D341Med (cell line): ENCODE measurements around the gene P2RY2.
A peak's percentile ranks its signal among the peaks of the same experiment; 100 is the strongest.

Experiments used
- DNase-seq: peaks from one replicate; pipeline ENCODE4 v3.0.0; 2012; ENCODE audit warnings: low spot score

P2RY2 gene

DNA sequence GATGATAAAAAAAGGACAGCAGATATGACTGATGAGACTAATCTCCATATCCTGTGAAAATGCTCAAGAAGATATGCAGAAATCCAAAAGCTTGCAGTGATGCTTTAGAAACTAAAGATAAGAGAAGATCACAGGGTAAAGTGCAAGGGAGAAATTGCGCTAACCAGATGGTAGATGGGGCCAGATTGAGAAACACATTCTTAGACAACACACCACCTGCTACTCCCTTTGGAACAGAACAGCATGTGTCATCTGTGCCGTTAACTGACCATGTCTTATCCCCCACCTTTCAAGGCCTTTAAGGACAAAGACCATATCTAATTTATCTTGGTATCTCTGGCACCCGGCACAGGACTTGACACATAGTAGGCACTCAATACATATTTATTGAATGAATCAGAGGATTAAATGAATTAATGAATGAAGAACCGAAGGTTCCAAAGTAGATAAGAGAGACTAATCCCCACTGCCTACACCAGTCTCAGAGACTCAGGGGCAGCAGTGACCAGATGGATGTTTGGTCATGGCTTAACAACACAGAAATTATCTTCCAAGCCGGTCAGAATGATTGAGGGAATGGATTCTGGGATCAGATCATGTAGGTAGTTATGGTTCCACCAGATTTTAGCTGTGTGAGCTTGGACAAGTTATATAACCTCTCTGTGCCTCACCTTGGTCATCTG is 12.3 kb upstream of the P2RY2 start:
- no peak for DNase-seq

GRCh38 chr11:73206801-73207200 is 11.3 kb upstream of the P2RY2 start:
- no peak for DNase-seq

GRCh38 chr11:73209892-73210291 is 8.2 kb upstream of the P2RY2 start:
- no peak for DNase-seq

- DNase-seq: no peak
Observed at GRCh38 chr11:73210916-73211667, 7.0 kb upstream of the P2RY2 start.

DNA sequence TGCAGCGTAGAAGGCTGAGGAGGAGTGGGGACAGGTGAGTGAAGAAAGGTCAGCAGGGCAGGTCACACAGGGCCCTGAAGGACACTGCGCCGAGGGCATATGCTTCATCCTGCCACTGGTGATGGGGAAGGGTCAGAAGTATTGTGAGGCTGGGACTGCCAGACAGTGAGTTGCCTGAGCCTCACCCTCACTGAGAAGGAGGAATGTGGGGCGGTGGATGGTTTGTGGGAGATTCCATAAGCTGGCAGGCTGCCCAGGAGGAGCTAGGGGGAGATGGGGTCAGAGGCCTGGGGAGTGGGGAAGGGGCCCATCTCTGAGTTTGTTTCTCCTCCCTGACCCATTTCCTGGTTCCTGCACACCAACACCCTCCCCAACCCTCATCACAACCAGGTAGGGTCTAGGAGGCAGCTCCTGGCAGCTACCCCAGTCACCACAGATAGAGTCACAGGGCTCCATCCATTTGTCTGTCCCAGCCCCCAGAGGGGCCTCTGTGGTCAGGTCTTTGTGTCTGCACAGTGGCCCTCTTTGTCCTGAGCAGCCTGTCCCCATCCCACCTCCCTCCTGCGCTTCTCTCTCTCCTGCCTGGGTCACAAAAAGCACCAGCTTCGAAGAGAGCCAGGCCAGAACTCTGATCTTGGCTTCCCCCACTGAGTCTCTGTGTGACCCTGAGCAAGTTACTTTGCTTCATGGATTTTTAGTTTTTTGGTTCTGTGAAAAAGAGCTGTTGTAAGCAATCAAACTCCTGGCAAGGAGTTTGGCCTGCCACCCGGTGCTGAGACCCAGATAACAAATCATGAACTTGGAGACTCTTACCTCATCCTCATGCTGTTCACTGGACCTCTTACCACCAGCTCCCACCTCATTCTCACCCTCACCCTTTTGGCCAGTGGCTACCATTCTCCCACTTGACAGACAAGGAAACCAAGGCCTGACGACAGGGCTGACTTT is 4.6 kb upstream of the P2RY2 start:
- no peak for DNase-seq

DNA sequence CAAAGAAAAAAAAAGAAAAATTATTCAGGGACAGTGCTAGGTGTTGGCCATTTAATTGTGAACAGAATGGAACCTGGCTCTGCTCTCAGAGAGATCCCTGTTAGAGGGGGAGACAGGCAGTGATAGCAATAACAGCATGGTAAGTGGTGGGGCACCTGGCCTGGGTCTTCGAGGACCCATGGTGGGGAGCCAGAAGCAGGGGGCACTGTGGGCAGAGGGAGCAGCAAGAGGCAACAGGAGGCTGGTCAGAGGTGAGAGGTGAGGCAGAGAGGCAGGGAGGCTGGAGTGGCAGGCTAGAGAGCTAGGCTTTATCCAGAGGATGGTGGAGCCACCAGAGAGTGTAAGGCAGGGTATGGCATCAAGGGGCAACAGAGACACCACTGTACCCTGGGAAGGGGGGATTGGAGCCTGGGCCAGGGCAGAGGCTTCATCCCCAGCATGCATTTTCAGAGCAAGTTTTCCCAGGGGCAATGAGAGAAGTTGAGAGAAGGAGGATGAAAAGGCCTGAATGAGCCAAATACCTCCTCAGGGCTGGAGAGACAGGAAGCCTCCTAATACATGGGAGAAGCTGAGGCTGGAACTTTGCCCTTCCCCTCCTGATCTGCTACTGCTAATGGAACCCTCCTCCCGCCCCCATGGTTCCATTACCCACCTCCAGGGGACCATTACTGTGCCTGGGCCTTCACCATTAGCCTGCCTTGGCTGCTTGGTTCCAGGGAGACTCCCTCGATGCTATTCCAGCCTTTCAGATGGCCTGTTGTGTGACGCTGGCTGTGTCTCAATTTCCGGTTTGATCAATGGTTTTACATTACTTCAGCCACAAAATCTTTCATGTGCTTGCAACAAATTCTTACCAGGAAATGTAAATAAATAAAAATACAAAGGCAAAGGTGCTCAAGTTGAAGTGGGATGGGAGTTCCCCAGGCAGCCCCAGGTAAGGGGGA is 2.6 kb upstream of the P2RY2 start:
- DNase-seq: no peak

- no peak for DNase-seq
Observed at GRCh38 chr11:73216465-73216864, 1.6 kb upstream of the P2RY2 start.

DNA sequence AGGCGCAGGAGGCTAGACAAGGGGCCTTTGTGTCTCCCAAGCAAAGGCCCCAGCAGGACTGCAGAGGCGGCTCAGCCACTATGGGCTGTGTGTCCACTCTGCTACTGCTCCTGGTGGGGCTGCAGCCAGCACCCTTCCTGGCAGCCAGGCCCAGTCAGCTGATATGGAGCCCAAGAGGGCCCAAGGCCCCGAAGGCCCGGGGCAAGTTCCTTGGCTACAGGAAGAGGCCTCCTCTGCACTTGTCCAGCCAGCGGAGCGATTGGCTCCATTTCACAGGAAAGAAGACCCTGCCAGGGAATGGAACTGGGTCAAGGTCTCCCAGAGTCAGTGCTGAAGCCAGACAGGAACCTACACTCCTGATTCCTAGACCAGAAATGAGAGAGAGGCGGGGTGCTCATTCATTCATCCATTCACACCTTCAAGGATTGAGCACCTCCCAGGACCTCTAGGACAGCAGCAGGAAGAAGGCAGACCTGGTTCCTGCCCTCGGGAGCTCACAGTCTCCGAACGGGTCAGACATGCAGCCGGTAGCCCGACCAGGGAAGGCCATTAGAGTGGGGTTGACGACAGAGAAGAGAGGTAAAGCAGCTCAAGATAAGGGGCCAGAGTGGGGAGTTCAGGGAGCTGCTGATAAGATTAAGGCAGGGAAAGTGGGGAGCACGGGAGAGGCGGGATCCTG is 811 bp upstream of the P2RY2 start:
- DNase-seq: no peak

GRCh38 chr11:73217810-73218105 is 323 bp upstream of the P2RY2 start:
- DNase-seq: no peak

- no peak for DNase-seq
Observed at GRCh38 chr11:73218830-73219215, 742 bp downstream of the P2RY2 start.

GRCh38 chr11:73219396-73220285 is 1.6 kb downstream of the P2RY2 start:
- no peak for DNase-seq

DNA sequence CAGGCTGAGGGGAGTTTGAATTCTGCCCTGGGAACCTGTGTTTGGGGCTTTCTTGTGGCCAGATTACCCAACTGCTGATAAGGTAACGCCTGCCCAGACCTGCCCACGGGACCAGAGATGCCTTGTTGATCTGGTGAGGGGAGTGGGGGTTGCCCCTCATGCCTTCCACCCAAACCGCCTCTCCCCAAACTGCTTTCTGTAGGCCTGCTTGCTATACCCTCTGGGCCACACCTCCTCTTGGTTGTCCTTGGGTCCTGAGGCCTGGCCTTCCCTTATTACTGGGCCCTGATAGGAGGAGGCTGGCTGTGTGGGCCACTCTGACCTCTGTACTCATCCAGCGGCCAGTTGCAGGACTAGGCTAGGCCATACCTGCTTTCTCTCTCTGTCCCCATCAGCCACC is 3.4 kb downstream of the P2RY2 start:
- no peak for DNase-seq

GRCh38 chr11:73221996-73222395 is 3.9 kb downstream of the P2RY2 start:
- DNase-seq: no peak

GRCh38 chr11:73223998-73224730 is 6.1 kb downstream of the P2RY2 start:
- no peak for DNase-seq

DNA sequence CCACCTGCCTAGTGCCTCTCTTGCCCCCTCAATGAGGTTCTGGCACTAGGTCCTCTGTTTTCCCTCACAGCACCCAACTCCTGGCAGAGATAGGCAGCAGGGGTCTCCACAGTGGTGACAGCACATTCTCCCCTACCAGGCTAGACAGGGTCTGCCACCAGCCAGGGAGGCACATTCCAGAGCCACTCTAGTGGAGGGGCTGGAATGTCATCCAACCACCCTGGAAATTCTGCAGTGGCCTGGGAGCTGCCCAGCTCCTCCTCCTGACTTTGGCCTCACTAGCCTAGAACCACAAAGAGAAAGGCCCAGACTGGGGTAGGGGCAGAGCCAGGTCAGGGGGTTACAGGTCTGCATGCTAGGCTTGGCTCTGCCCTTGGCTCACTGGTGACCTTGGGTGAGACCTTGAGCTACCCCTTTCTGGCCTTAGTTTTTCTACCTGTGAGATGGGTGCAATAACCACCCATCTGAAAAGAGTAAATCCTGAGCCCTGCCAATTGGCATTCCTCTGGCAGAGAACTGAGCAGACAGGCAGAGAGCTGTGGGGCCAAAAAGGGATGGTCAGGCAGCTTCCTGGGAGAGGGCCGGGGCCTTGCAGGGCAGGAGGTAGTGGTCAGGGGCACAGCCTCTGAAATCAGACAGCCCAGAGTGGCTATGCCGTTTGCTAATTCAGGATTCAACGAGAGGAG is 7.1 kb downstream of the P2RY2 start:
- DNase-seq: no peak

DNA sequence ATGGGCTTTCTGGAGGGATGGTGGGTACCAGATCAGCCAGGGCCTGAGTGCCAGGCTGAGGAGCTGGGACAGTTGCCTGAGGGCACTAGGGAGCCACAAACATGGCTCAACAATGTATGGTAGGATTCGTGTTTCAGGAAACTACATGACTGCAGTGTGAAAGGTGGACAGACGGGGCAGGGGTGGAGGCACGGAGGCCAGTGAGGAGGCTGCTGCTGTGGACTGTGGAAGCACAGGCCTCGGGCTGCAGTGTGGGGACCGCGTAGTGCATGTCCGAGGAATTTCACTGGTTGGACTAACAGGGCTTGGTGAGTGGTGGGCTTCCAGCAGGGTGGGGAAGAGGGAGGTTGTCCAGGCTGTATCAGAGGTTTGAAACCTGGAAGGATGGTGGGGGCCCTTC is 7.8 kb downstream of the P2RY2 start:
- DNase-seq: no peak

DNA sequence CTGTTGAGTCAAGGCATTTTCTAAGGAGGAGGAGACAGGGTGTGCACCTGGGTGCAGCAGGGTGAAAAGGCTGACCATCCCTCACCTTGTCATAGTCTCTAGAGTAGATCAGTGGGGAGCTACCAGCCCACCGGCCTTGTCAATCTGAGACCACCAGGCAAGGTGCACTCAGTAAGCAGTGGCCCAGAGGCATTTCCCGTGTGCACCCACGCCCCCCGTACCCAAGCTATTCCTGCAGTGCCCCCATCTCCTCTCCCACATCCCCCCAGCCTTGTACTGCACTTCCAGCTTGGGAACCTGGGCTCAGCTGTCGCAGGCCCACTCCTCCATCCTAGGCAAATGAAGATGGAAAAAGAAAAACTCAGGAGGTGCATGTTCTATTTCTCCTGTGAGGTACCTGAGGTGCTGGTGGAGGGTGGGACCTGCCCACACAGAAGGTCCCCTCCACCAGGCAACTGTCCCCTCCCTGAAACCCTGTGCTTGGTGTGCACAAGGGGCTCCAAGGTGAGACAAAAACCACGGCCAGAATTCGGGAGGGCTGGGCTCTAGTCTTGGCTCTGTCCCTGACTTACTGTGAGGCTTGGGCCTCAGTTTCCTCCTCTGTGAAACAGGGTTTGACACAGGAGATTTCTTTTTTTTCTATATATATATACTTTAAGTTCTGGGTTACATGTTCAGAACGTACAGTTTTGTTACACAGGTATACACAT is 8.4 kb downstream of the P2RY2 start:
- DNase-seq: no peak

GRCh38 chr11:73227571-73228211 is 9.6 kb downstream of the P2RY2 start:
- DNase-seq: peak; percentile 2
